Stimulated activated CD8-positive, alpha-beta memory T cell treated with anti-CD3 and anti-CD28 coated beads, Interleukin-4, amount 100 ng/mL, for 4 hours (primary cell): ENCODE results near the gene HYCC1.
"Not testable (repeated sequence)": the region's sequence is repeated elsewhere in the genome, so short reads cannot be mapped to it uniquely, and the experiment has no call there.

Experiments
- DNase-seq, 2 donors: peaks; one replicate each; pipeline ENCODE4 v3.0.0-alpha.2; 2020; ENCODE audit warnings: low read depth in 2 of 2, low spot score in 1 of 2

The HYCC1 gene

DNA sequence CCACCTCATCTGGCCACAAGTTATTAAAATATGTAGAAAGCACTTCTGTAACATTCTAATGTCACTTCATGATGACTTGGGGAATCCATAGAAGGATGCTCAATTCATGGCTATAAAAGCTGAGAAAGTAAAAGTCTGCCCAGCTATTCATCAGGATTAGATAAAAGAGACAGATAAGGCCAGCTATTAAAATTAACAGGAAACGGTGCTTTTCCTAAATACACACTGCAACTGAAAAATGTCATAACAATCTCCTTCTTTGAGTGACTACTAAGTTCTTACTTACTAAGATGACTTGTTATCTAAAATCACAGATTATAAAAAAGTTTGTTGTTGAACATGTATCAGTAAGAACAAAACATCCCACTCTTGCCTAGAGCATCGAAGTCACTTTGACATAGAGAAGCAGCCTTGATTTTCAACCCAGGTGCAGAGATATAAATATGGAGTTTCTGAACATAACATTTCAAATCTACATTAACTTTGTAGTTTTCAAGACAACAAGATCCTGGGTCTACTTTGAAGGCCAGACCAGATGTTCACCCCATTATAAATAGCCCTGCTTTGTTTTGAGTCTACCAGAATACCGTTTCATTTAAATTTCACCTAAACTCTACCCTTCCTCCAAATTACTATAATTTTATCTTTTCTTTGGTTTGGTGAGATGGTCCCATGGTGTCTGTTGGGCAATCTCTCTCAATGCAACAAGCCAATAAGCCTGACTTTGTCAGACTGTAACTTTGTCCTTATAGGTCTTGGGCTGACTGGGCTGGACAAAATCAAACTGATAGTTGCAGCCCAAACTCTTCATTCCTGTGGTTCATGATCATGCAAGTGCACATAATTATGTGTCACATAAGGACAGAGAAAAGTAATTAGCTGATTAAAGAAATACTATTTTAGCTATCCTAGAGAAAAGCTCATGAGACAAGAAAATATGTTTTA is 24.0 kb downstream of the HYCC1 start:
- DNase-seq = no peak

DNA sequence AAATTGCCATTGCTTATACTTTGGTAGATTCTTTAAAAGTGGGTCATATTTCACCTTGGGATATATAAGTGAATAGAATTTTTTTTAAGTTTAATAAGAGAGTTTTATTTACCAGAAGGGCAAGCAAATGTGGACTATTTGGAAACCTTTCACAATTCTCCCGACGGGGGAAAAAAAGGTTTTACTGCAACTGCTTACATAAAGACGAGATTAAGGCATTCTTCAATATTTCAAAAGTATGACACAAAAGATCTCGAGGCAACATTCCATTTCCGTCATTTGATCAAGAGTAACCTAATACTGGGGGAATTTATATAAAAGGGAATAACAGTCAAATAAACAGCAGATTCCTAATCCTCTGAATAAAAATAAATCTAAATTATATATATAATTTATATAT is 28.5 kb downstream of the HYCC1 start:
- no peak for DNase-seq

DNA sequence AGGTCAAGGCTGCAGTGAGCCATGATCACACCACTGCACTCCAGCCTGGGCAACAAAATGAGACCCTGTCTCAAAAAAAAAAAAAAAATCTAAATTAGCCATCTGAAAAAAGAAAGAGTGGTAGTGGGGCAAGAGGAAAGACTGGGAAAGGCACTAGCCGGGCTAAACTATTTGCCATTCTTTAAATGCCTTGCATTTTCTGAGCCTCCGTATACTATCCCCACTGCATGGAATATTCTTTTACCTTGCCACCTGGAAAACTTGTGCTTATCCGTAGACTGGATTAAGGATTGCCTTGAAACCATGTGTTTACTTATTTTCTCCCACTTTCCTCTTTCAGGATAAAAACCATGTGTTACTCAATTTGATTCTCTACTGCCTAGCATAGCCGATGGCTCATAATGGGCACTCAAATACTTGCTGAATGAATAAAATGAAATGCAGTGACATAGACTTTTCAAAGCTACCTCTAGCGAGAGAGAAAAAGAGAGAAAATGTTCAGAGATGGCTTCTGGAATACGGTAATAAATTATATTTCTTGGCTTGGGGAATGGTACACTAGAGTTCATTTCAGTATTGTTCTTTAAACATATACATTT is 30.6 kb downstream of the HYCC1 start:
- no peak for DNase-seq

DNA sequence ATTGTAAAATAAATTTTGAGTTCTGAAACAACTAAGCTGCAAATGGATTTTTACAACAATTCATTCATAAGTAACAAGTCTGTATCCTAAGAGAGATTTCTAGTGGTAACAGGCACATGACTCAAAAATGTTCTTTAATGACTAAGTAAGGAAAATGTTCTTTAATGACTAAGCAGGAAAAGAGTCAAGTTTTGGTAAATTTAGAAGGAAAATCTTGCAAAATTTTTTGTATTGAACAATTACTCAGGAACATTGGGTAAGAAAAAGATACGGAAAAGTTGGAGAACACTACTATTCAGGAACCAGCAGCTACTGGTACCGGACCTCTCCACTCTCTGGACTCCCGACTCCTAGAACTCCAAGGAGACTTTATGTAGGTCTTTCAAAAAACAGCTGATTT is 33.5 kb downstream of the HYCC1 start:
- DNase-seq = no peak

DNA sequence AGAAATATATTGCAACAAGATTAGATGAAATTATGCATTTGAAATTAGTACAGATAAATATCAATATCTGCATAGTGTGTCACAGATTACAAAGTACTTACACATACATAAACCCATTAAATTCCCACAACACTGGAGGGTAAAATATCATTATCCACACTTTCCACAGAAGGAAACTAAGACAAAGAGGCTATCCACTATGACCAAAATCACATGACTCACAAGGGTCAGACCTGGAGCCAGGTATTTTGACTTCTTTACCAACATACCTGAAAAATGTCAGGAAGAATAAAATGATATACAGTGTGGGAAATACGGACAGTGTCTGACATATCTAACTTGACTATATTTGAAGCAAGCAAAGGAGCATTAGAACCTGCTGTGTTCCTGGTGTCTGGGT is 34.1 kb downstream of the HYCC1 start:
- no peak for DNase-seq

DNA sequence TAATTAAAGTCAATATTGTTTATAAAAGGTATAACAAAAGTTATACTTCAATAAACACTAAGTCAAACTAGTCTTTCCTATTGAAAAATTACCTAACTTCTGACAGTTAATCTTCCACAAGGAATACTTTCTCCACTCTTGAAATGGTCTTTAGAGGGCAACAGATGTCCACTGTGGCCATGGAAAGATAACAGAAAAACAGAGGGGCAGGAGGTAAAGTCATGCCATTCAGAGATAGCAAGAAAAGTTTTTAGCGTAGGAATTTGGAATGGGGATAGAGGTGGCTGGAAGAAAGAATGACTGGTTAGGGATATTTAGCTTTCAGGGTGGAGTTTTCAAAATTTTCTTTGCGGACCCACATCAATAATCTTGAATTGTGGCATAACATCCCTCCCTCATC is 34.7 kb downstream of the HYCC1 start:
- no peak for DNase-seq

DNA sequence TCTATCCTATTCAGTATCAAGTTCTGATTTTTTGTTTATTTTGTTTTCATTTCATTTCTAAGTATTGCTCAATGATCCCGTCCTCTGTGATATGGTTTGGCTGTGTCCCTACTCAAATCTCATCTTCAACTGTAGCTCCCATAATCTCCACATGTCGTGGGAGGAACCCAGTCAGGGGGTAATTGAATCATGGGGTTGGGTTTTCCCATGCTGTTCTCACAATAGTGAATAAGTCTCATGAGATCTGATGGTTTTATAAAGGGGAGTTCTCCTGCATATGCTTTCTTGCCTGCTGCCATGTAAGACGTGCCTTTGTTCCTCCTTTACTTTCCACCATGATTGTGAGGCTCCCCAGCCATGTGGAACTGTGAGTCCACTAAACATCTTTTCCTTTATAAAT is 39.3 kb downstream of the HYCC1 start:
- not testable (repeated sequence) for DNase-seq

DNA sequence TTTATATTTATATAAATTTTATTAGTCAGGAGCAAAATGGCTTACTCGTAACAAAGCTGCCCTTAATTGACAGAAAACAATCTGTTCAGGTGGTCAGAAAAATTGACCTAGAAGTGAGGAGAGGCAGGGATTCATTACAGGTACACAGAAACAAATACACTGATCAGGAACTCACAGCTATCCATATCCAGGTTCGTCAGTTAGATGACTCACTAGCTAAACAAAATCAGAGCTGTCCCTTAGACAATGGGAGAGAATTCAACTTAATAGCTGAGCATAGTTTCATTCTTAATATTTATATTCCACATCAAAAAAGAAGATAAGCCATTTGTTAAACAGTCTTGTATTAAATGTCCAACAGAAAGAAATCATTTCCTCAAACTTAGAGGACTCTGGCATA is 41.7 kb downstream of the HYCC1 start:
- DNase-seq = no peak

DNA sequence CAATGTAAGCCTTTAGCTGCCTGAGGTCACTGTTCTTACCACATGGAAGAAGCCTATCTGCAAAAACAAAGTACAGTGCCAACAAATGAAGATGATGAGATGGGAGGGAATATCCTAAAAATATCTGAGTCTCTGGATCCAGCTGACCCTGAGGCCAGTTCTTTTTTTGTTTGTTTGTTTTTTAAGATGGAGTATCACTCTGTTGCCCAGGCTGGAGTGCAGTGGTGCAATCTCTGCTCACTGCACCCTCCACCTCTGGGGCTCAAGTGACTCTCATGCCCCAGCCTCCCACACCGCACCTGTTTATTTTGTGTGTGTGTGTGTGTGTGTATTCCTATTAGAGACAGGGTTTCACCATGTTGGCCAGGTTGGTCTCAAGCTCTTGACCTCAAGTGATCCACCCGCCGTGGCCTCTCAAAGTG is 44.9 kb downstream of the HYCC1 start:
- DNase-seq = no peak
